Measurements from ENCODE around the gene PAQR4.
A peak's percentile ranks its signal among the peaks of the same experiment; 100 is the strongest.

PAQR4 gene

GRCh38 chr16:2948807-2949704, 20.1 kb upstream of the PAQR4 start:
- DNase-seq: no peak

GRCh38 chr16:2949705-2950352, 19.3 kb upstream of the PAQR4 start:
- DNase-seq: no peak

GRCh38 chr16:2950353-2950724, 18.8 kb upstream of the PAQR4 start:
- DNase-seq: no peak

GRCh38 chr16:2950773-2951172, 18.4 kb upstream of the PAQR4 start:
- no peak for DNase-seq

- no peak for DNase-seq
Observed at GRCh38 chr16:2952679-2953078, 16.5 kb upstream of the PAQR4 start.

- DNase-seq: no peak
Observed at GRCh38 chr16:2953706-2954627, 15.2 kb upstream of the PAQR4 start.

GRCh38 chr16:2954656-2955381, 14.3 kb upstream of the PAQR4 start:
- DNase-seq: no peak

GRCh38 chr16:2955438-2955778, 13.7 kb upstream of the PAQR4 start:
- DNase-seq: no peak

GRCh38 chr16:2955779-2956578, 13.2 kb upstream of the PAQR4 start:
- DNase-seq: no peak

GRCh38 chr16:2956579-2956956, 12.6 kb upstream of the PAQR4 start:
- DNase-seq: no peak

- no peak for DNase-seq
Observed at GRCh38 chr16:2959206-2959605, 9.9 kb upstream of the PAQR4 start.

GRCh38 chr16:2960183-2961010, 8.8 kb upstream of the PAQR4 start:
- DNase-seq: no peak

GRCh38 chr16:2962334-2963073, 6.6 kb upstream of the PAQR4 start:
- DNase-seq: no peak

GRCh38 chr16:2963074-2963722, 6.0 kb upstream of the PAQR4 start:
- DNase-seq: no peak

GRCh38 chr16:2963723-2964474, 5.2 kb upstream of the PAQR4 start, which contains the start of gene KREMEN2:
Gene KREMEN2 (plus strand): TSS chr16:2964275. CDS start chr16:2964521, 246 bp downstream.
- peak; percentile 94 for DNase-seq

- peak; percentile 98 for DNase-seq
Observed at GRCh38 chr16:2964475-2965336, 4.4 kb upstream of the PAQR4 start.

GRCh38 chr16:2966043-2966807, 2.9 kb upstream of the PAQR4 start:
- no peak for DNase-seq

Data from 8988T (cell line).